Peyer's patch (tissue), 4 donors: Measurements from ENCODE around the gene MRPL48. TPM values are rescaled to one million over a fixed set of nuclear protein-coding genes. Genes with fewer than 3 reads are reported as not detected.
A peak's percentile ranks its signal among the peaks of the same experiment; 100 is the strongest.

Experiments
- DNase-seq, 3 donors: peaks; one replicate each; pipeline ENCODE4 v3.0.0-alpha.2; 2017 to 2019
- H3K27ac ChIP-seq, 4 donors: fragments of 200-600 bp; sonication (generic); one replicate each; pipeline ENCODE4 v1.5.1; 2016 to 2019
- H3K27me3 ChIP-seq, 2 donors: fragments of 200-600 bp; sonication (generic); one replicate each; pipeline ENCODE4 v1.5.1; 2019
- H3K36me3 ChIP-seq, 3 donors: fragments of 200-600 bp; sonication (generic); one replicate each; pipeline ENCODE4 v1.5.1; 2016 to 2019
- H3K4me1 ChIP-seq, 4 donors: fragments of 200-600 bp; sonication (generic); one replicate each; pipeline ENCODE4 v1.5.1; 2016 to 2019
- H3K4me3 ChIP-seq, 4 donors: fragments of 200-600 bp; sonication (generic); 1 replicate in 3 of 4; 2 replicates in 1 of 4; pipeline ENCODE4 v1.5.1; 2016 to 2019; ENCODE audit warnings: mild to moderate bottlenecking in 1 of 4
- H3K9me3 ChIP-seq, 4 donors: fragments of 200-600 bp; sonication (generic); one replicate each; pipeline ENCODE4 v1.5.1; 2016 to 2019; ENCODE audit warnings: mild to moderate bottlenecking in 1 of 4
- POLR2A ChIP-seq, 2 donors: fragments of 450-650 bp; IDR thresholded peaks; one replicate each; pipeline ENCODE4 v1.5.1; 2017; ENCODE audit warnings: antibody characterized with exemption in 2 of 2, mild to moderate bottlenecking in 2 of 2, moderate library complexity in 2 of 2
- total RNA-seq, 4 donors: library from RNA; depleted of rRNA; stranded (reverse); fragments of >200 nt; gene quantifications; one replicate each; pipeline ENCODE4 v1.1.0, GENCODE V29; 2016
- TF ChIP-seq, protein P1 (sequence below), 6 experiments: fragments of 450-650 bp in 4 of 6; fragments of 200-600 bp in 2 of 6; sonication (generic) in 1 of 6; IDR thresholded peaks; one replicate each; pipeline ENCODE4 v1.5.1; 2017 to 2019; ENCODE audit warnings: antibody characterized with exemption in 6 of 6, mild to moderate bottlenecking in 3 of 6, moderate library complexity in 1 of 6

The MRPL48 gene
- total RNA-seq, 4 donors from 2014 or later = 26.8 to 50.3 (median 33.3) TPM

DNA sequence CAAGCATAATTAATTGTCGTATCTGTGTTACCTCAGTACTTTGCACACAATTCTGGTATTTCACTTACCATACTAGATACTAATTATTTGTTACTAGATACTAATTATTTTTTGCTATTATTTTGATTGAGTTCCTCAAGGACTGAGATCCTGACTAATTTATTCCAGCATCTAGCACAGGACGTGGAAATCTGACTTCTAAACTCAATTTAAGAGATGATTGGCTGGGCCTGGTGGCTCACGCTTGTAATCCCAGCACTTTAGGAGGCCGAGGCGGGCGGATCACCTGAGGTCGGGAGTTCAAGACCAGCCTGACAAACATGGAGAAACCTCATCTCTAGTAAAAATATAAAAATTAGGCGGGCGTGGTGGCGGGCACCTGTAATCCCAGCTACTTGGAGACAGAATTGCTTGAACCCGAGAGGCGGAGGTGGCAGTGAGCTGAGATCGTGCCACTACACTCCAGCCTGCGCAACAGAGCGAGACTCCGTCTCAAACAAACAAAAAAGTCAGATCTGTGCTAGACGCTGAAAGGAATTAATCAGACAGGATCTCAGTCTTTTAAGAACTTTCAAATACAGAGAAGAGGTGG, 527 bp upstream of the MRPL48 start:
- Histone ChIP-seq H3K4me1 (peaks cover 0 to 12% (median 1%) of the 10 kb centered on the region in 4 donors), H3K27ac (peak overlapping the region; percentile 76 to 93 (median 89)), H3K9me3 (no peaks in the 10 kb centered on the region), H3K27me3 (no peaks in the 10 kb centered on the region), H3K4me3 (peak overlapping the region; percentile 74 to 78 (median 75)), H3K36me3 (peaks cover 0 to 4% (median 0%) of the 10 kb centered on the region in 3 donors)
- no peak for DNase-seq
- no peak for TF ChIP-seq POLR2A (IDR thresholded peaks at IDR 0.05)
- TF ChIP-seq, protein P1, sequence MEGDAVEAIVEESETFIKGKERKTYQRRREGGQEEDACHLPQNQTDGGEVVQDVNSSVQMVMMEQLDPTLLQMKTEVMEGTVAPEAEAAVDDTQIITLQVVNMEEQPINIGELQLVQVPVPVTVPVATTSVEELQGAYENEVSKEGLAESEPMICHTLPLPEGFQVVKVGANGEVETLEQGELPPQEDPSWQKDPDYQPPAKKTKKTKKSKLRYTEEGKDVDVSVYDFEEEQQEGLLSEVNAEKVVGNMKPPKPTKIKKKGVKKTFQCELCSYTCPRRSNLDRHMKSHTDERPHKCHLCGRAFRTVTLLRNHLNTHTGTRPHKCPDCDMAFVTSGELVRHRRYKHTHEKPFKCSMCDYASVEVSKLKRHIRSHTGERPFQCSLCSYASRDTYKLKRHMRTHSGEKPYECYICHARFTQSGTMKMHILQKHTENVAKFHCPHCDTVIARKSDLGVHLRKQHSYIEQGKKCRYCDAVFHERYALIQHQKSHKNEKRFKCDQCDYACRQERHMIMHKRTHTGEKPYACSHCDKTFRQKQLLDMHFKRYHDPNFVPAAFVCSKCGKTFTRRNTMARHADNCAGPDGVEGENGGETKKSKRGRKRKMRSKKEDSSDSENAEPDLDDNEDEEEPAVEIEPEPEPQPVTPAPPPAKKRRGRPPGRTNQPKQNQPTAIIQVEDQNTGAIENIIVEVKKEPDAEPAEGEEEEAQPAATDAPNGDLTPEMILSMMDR (IDR thresholded peaks at IDR 0.05) = no peak

DNA sequence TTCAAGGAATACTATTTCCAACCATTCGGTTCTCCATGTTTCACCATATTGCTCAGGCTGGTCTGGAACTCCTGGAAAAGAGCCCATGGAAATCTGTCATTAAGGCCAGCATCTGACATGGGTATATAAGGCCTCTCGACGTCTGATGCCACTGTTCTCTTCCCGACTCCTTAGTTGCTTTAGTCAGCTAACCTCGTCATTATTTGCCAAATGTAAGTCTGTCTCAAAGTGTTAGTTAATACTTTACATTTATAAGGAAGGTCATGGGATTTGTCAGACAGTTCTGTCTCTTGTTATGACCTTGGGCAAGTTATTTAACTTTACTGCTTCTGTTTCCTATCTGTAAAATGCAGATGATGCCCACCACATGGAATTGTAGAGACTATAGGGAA, 1.6 kb downstream of the MRPL48 start:
- Histone ChIP-seq H3K27ac (peak overlapping the region in 3 of 4 donors; percentile 76 to 90 (median 88)), H3K27me3 (no peaks in the 10 kb centered on the region), H3K36me3 (peaks cover 0 to 4% (median 0%) of the 10 kb centered on the region in 3 donors), H3K4me3 (no peak overlapping the region), H3K4me1 (peaks cover 0 to 8% (median 1%) of the 10 kb centered on the region in 4 donors), H3K9me3 (no peaks in the 10 kb centered on the region)
- DNase-seq = no peak
- no peak for TF ChIP-seq POLR2A (IDR thresholded peaks at IDR 0.05)
- TF ChIP-seq, protein P1 (IDR thresholded peaks at IDR 0.05) = no peak

DNA sequence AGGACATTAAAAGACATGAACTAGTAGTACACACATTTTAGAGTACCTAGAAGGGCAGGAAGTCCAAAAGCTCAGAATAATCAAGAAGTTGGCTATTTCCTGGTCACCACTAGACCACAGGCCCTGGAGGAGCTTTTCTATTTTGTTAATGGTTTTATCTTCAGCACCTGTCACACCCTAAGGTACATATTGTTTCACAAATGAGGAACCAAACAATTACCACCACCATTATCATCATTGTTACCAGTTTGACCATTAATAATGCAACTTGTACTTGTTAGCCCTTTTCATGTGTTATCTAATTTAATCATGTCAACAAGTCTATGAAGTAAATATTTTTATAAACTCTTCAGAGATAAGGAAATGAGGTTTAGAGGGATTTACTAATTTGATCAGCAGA, 4.9 kb downstream of the MRPL48 start:
- peaks cover 0 to 8% (median 0%) of the 10 kb centered on the region in 4 donors for H3K4me1 ChIP-seq
- no peaks in the 10 kb centered on the region for H3K9me3 ChIP-seq
- no peak for TF ChIP-seq POLR2A (IDR thresholded peaks at IDR 0.05)
- TF ChIP-seq, protein P1 (IDR thresholded peaks at IDR 0.05) = no peak
- no peak overlapping the region for H3K4me3 ChIP-seq
- H3K27me3 ChIP-seq = no peaks in the 10 kb centered on the region
- no peak for DNase-seq
- peaks cover 0 to 14% (median 0%) of the 10 kb centered on the region in 3 donors for H3K36me3 ChIP-seq
- H3K27ac ChIP-seq = no peak overlapping the region

DNA sequence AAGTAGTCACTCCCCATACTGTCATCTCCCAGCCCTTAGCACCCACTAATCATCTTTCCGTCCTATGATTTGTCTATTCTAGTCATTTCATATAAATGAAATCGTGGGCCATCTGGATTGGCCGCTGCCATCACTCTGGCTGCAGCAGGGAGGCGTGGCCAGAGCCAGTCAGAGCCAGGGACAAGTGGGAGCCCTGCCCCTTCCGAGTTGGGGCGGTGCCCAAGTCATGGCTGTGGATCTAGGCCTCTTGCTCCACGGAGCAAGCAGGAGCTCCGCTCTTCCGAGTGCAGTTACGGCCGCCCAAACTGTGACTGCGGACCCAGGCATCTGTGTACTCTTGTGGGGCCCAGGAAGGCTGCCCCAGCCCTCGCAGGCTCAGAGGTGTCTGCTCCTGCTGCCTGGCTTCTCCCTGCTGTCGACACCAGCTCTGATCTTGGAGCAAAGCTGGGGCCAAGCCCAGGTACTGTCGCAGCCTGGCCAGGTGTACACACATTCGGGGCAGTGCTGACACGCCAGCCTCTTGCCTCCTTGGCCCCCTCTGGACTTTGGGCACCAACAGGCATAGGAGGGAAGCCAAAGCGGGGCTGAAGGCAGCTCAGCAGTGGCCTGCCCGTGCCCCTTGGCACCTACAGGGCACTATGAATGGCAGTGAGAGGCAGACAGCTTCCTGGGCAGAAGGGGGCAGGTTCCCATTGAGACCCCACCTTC, 8.4 kb downstream of the MRPL48 start:
- Histone ChIP-seq H3K9me3 (no peaks in the 10 kb centered on the region), H3K4me3 (no peak overlapping the region), H3K36me3 (peaks cover 0 to 15% (median 0%) of the 10 kb centered on the region in 3 donors), H3K4me1 (no peaks in the 10 kb centered on the region), H3K27ac (no peak overlapping the region), H3K27me3 (no peaks in the 10 kb centered on the region)
- TF ChIP-seq, protein P1 (IDR thresholded peaks at IDR 0.05) = no peak
- TF ChIP-seq POLR2A (IDR thresholded peaks at IDR 0.05) = no peak
- no peak for DNase-seq

DNA sequence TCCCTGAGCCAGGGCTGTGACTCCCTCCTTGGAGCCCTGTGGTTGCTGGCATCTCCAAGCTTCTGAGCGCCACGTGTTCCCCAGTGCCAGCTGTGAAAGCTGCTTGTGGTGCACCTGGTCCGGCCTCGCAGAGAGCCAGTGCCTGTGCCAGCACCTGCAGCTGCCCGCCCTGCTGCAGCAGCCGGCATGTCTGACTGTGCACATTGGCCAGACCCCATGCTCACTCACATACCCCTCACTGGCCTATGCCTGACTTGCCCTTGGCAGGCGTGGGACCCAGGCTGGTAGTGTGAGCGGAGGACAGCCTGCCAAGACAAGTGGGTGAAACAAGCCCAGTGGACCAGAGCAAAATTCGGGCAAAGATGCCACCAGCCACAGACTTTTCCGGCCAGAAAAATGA, 9.8 kb downstream of the MRPL48 start:
- Histone ChIP-seq H3K4me3 (no peak overlapping the region), H3K4me1 (no peaks in the 10 kb centered on the region), H3K9me3 (no peaks in the 10 kb centered on the region), H3K27me3 (no peaks in the 10 kb centered on the region), H3K27ac (no peak overlapping the region), H3K36me3 (peaks cover 0 to 11% (median 0%) of the 10 kb centered on the region in 3 donors)
- DNase-seq = no peak
- no peak for TF ChIP-seq POLR2A (IDR thresholded peaks at IDR 0.05)
- TF ChIP-seq, protein P1 (IDR thresholded peaks at IDR 0.05) = no peak
